Activated CD4-positive, alpha-beta T cell treated with anti-CD3 and anti-CD28 coated beads, Interleukin-2, amount 50 U/mL, for 1 hour (primary cell): ENCODE results near the gene PAGR1.
"Not testable (repeated sequence)": the region's sequence is repeated elsewhere in the genome, so short reads cannot be mapped to it uniquely, and the experiment has no call there.

Source experiments
- DNase-seq: peaks from one replicate; pipeline ENCODE4 v3.0.0-alpha.2; 2020

Gene PAGR1

GRCh38 chr16:29793153-29793552 lies 22.8 kb upstream of the PAGR1 start:
- not testable (repeated sequence) for DNase-seq

GRCh38 chr16:29794231-29794710 lies 21.7 kb upstream of the PAGR1 start:
- DNase-seq = no peak

GRCh38 chr16:29802416-29802935 lies 13.5 kb upstream of the PAGR1 start:
- no peak for DNase-seq

- no peak for DNase-seq
Observed at GRCh38 chr16:29804020-29804419, 11.9 kb upstream of the PAGR1 start.

GRCh38 chr16:29804455-29805231 lies 11.3 kb upstream of the PAGR1 start:
- no peak for DNase-seq

- peak; percentile 97 for DNase-seq
Observed at GRCh38 chr16:29805232-29806098, 10.5 kb upstream of the PAGR1 start.

GRCh38 chr16:29806099-29806579 lies 9.8 kb upstream of the PAGR1 start, which contains the start of gene MAZ:
MAZ (plus strand) TSS chr16:29806529; CDS start chr16:29806702, 173 bp downstream.
- peak; percentile 71 for DNase-seq

GRCh38 chr16:29806641-29807425 lies 9.1 kb upstream of the PAGR1 start:
- DNase-seq = no peak

- DNase-seq = peak; percentile 85
Observed at GRCh38 chr16:29807426-29808218, 8.3 kb upstream of the PAGR1 start.

- DNase-seq = no peak
Observed at GRCh38 chr16:29808219-29808900, 7.6 kb upstream of the PAGR1 start.

- DNase-seq = no peak
Observed at GRCh38 chr16:29809031-29809747, 6.8 kb upstream of the PAGR1 start.

- no peak for DNase-seq
Observed at GRCh38 chr16:29809850-29810698, 5.9 kb upstream of the PAGR1 start.

GRCh38 chr16:29810699-29811169 lies 5.2 kb upstream of the PAGR1 start:
- DNase-seq = no peak

- DNase-seq = peak; percentile 59
Observed at GRCh38 chr16:29811170-29811895, 4.6 kb upstream of the PAGR1 start.

GRCh38 chr16:29811896-29812665 lies 3.9 kb upstream of the PAGR1 start, which contains the start of gene PRRT2:
PRRT2 (plus strand) TSS chr16:29812193; CDS start chr16:29813055, 862 bp downstream.
- DNase-seq = no peak

GRCh38 chr16:29812754-29813643 lies 3.0 kb upstream of the PAGR1 start:
- no peak for DNase-seq
